HG03342 (cell line): Measurements from ENCODE around the gene PKIB.
"Not testable (repeated sequence)": the region's sequence is repeated elsewhere in the genome, so short reads cannot be mapped to it uniquely, and the experiment has no call there.

Experiments used
- ATAC-seq: cut with Tn5 transposase; IDR thresholded peaks from one replicate; pipeline ENCODE4 v1.9.1; 2021; ENCODE audit warnings: mild to moderate bottlenecking, moderate library complexity; ENCODE audit not compliant: unreplicated experiment

PKIB gene

DNA sequence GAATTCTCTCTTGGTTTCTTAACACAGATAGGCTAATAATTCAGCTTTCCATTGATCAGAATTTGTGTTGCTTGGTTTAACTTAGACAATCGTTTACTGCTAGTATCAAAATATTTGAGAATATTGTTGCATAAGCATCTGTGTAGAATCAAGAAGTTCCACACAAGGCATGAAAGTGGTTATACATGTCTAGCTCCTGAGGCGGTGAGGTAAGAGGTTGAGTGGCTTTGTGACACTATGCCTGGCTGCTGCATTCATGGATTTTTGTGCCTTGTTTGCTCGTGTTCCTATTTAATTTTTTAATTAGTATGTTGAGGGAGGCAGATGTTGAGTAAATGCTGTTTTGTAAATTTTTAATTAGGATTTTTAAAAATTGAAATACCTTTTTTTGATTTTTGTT is 10.2 kb downstream of the PKIB start:
- ATAC-seq, result no peak

DNA sequence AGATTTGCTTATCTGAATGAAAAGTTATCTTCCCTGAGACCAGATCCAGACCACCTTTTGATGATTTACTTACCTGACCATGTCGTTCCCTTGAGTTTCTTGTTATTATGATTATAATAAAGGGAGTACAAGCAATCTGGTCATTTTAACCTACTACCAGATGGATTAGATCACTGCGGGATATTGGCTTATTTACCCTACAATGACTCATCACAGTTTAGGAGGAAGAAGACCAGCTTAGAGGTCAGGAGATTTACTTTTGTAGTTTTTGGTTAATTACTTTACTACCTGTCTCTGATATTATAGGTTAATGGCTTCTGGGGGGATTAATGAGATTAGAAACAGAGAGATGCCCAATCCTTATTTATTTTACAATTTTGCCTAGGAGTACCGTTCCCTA is 10.7 kb downstream of the PKIB start:
- no peak for ATAC-seq

DNA sequence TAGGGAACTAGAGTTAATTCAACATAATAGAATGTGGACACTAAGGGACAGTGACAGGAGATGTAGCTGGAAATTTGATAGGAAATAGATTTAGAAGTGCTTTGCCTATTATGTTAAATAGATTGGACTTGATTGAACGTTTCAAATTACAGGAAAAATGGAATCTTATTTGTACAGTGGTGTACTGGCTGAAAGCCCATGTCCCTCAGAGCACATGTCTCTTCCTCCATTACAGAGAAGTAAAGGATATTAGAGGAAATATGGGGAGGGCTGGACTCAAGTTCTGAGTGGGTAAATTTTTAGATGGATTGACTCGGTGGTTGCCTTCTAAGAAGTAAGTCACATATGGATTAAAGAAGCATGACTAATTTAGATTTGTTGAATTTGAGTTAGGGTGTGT is 11.4 kb downstream of the PKIB start:
- no peak for ATAC-seq

- ATAC-seq, result no peak
Observed at GRCh38 chr6:122622479-122622878, 12.3 kb downstream of the PKIB start.

DNA sequence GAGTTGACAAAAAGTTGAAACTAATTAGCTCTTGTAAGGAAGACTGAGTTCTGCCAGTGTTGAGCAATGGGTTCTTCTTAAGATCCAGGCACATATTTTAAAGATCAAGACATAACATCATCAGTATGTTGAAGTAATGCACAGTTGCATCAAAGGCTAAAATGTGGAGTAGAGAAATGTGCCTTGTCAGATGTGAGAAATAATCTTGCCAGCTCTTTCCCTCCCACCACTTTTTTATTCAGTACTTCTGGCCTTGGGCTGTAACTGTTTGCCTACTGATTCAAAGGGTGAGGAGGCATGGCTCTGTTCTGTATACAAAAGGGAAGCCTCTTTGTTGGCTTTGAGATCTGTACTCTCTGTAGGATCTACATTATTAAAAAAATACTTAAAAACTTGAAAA is 13.1 kb downstream of the PKIB start:
- no peak for ATAC-seq

GRCh38 chr6:122624853-122625252 is 14.6 kb downstream of the PKIB start:
- ATAC-seq, result no peak

GRCh38 chr6:122628714-122629113 is 18.5 kb downstream of the PKIB start:
- ATAC-seq, result no peak

- no peak for ATAC-seq
Observed at GRCh38 chr6:122631571-122632249, 21.5 kb downstream of the PKIB start.

- ATAC-seq, result no peak
Observed at GRCh38 chr6:122640366-122640765, 30.2 kb downstream of the PKIB start.

GRCh38 chr6:122641819-122642218 is 31.6 kb downstream of the PKIB start:
- ATAC-seq, result no peak

DNA sequence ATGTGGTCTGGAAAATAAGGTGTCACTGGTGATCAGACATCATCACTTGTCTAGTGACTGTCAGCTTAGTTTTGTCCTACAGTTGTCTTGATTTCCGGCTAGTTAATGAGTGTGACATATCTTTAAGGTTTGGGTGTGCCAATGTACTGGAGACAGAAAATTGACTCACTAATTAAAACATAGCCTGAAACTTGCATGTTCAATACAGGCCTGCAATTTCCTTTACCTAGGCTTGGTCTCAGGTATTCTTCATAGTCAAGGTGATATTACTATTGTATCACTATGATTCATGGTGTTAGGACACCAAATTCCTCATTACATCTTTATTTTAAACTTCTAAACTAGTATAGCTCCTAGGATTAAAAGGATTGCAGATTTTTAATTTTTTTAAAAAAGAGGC is 32.4 kb downstream of the PKIB start:
- ATAC-seq, result not testable (repeated sequence)

- no peak for ATAC-seq
Observed at GRCh38 chr6:122645256-122645655, 35.1 kb downstream of the PKIB start.

- no peak for ATAC-seq
Observed at GRCh38 chr6:122647765-122648164, 37.6 kb downstream of the PKIB start.

GRCh38 chr6:122648726-122649125 is 38.5 kb downstream of the PKIB start:
- ATAC-seq, result no peak

DNA sequence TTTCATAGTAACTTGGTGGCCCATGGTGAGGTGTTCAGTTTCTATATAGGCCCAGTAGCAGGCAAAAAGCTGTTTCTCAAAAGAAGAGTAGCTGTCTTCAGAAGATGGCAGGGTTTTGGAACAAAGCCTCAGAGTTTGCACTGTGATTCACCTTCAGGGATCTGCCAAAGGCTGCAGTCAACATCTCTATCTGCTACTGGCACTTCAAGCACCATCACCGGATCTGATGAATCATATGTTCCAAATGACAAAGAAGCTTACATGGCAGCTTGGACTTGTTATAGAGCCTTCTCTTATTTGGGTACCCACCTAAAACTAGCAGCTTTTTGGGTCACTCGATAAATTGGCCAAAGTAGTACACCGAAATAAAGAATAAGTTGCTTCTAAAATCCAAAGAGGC is 39.5 kb downstream of the PKIB start:
- no peak for ATAC-seq

GRCh38 chr6:122650403-122650802 is 40.2 kb downstream of the PKIB start:
- ATAC-seq, result no peak

- no peak for ATAC-seq
Observed at GRCh38 chr6:122651031-122651430, 40.8 kb downstream of the PKIB start.

GRCh38 chr6:122651604-122652003 is 41.4 kb downstream of the PKIB start:
- ATAC-seq, result no peak

- no peak for ATAC-seq
Observed at GRCh38 chr6:122652431-122652830, 42.2 kb downstream of the PKIB start.

DNA sequence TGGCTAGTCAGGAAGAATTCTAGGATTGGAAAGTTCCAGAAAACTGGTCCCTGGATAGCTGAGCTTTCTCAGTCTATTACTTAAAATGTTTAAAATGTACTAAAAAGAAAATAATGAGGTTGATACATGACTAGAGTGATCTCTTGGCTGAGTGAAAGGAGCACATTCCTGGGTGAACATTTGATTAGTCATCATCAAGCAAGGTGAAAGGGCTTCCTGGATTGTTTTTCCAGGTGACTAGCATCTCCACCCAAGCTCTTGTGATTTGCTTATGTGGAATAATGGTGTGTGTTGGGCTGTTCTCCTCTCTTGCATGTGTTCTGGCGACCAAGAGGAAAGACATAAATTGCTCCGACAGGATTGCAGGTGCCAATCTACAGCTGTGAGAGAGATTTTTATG is 42.9 kb downstream of the PKIB start:
- no peak for ATAC-seq

GRCh38 chr6:122654012-122654411 is 43.8 kb downstream of the PKIB start:
- ATAC-seq, result no peak

GRCh38 chr6:122657601-122658000 is 47.4 kb downstream of the PKIB start:
- no peak for ATAC-seq

DNA sequence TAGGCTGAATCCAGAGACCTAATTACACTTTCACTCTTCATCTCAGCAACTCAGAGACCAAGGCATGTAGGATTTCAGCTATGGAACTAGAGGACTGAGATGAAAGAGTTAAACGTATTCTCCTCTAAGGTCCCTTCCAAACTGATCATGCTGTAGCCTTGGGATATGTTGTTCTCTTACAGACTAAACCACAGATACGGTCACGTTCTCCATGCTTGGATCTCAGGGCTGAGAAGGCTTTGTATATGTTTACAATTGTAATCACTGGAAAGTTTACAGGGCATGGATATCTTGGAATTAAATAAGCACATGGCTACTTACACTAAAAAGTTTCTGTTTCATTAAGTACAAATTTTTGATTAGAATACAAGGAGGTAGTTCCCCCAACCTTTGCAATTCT is 50.1 kb downstream of the PKIB start:
- ATAC-seq, result no peak
